Fibroblast of the conjunctiva (primary cell): Measurements from ENCODE around the gene TMEM140.
"Not testable (repeated sequence)": the region's sequence is repeated elsewhere in the genome, so short reads cannot be mapped to it uniquely, and the experiment has no call there.

Source experiments
- DNase-seq: peaks from one replicate; pipeline ENCODE4 v3.0.0-alpha.2; 2010; ENCODE audit warnings: low read depth

The TMEM140 gene

GRCh38 chr7:135147899-135148721 is at the start of gene TMEM140:
TMEM140 (plus strand) TSS chr7:135148072; CDS start chr7:135164442, 16,370 bp downstream.
- DNase-seq, result peak; percentile 26

GRCh38 chr7:135098391-135098790 is 49.5 kb upstream of the TMEM140 start:
- DNase-seq, result no peak

GRCh38 chr7:135100856-135101255 is 47.0 kb upstream of the TMEM140 start:
- DNase-seq, result no peak

- no peak for DNase-seq
Observed at GRCh38 chr7:135102372-135102771, 45.5 kb upstream of the TMEM140 start.

GRCh38 chr7:135109562-135109961 is 38.3 kb upstream of the TMEM140 start:
- DNase-seq, result no peak

GRCh38 chr7:135109976-135110375 is 37.9 kb upstream of the TMEM140 start:
- no peak for DNase-seq

- no peak for DNase-seq
Observed at GRCh38 chr7:135111379-135111778, 36.5 kb upstream of the TMEM140 start.

GRCh38 chr7:135114622-135115021 is 33.2 kb upstream of the TMEM140 start:
- no peak for DNase-seq

- DNase-seq, result no peak
Observed at GRCh38 chr7:135117096-135117495, 30.8 kb upstream of the TMEM140 start.

GRCh38 chr7:135121868-135122267 is 26.0 kb upstream of the TMEM140 start:
- no peak for DNase-seq

- DNase-seq, result not testable (repeated sequence)
Observed at GRCh38 chr7:135124631-135125030, 23.2 kb upstream of the TMEM140 start.

- DNase-seq, result no peak
Observed at GRCh38 chr7:135128931-135129330, 18.9 kb upstream of the TMEM140 start.

GRCh38 chr7:135129579-135129978 is 18.3 kb upstream of the TMEM140 start:
- no peak for DNase-seq

- no peak for DNase-seq
Observed at GRCh38 chr7:135143885-135144668, 3.8 kb upstream of the TMEM140 start.

- DNase-seq, result peak; percentile 26
Observed at GRCh38 chr7:135147341-135147898, 452 bp upstream of the TMEM140 start.

GRCh38 chr7:135150072-135150782 is 2.4 kb downstream of the TMEM140 start:
- no peak for DNase-seq

GRCh38 chr7:135151132-135151531 is 3.3 kb downstream of the TMEM140 start:
- DNase-seq, result no peak

- DNase-seq, result no peak
Observed at GRCh38 chr7:135151533-135151932, 3.7 kb downstream of the TMEM140 start.

- no peak for DNase-seq
Observed at GRCh38 chr7:135152442-135152841, 4.6 kb downstream of the TMEM140 start.

GRCh38 chr7:135154734-135155133 is 6.9 kb downstream of the TMEM140 start:
- no peak for DNase-seq

- DNase-seq, result no peak
Observed at GRCh38 chr7:135156290-135156689, 8.4 kb downstream of the TMEM140 start.

- DNase-seq, result no peak
Observed at GRCh38 chr7:135158141-135158655, 10.3 kb downstream of the TMEM140 start.
